Measurements from ENCODE around the gene SAMD1.

GRCh38 chr19:14089662-14090508 is 666 bp downstream of the SAMD1 start:
- TF ChIP-seq CTCF (conservative IDR thresholded peaks at IDR 0.05) (no peak), ZFX (IDR thresholded peaks at IDR 0.05) (no peak)

Measured in C4-2B (cell line).